ENCODE measurements around the gene TMTC1. TPM values are rescaled to one million over a fixed set of nuclear protein-coding genes. Genes with fewer than 3 reads are reported as not detected.

TMTC1 gene
- total and polyA plus RNA-seq, 2 of the 8 experiments (the other 6 are each of a cell fraction or from before 2014, with no cell fraction given), result 15.4 to 20.8 TPM

DNA sequence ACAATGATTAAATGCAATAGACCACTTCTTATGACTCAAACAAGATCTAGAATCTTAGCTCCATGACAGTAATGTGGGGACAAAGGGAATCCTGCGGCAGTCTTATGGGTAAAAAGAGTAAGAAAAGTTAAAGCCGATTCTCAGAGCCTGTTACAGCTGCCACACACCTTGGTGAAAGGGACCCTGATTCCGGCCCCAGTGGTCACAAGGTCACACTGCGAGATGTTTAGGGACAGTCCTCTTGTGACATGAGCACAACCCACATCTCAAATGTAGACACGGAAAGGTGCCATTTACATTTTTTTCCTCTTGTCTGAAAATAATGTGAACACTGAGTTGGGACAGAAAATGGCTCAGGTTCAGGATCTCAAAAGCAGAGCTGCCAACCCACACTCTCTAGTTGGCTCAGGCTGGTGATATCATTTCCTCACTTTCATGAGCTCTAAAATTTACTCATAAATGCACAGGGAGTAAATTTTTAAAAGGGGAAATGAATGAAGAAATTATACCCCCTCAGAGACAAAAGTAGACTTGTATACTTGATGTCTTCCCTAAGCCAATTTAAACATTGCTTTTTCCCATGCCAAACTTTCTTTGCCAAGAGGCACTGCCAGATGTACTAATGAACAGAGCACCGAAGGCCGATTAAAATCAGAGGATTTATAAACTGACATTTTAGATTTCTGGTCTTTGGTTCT, 173.1 kb downstream of the TMTC1 start (continued):
- TF ChIP-seq GABPA (IDR thresholded peaks at IDR 0.05; ENCODE audit: borderline replicate concordance, insufficient read depth, low read length) (no peak), KDM5A (IDR thresholded peaks at IDR 0.05; ENCODE audit: low read length) (no peak), PHF8 (conservative IDR thresholded peaks at IDR 0.05; ENCODE audit: low read depth, low read length) (no peak), RBBP5 (IDR thresholded peaks at IDR 0.05; ENCODE audit: borderline replicate concordance, low read depth, low read length) (no peak)
